NCI-H2196 (cell line): ENCODE measurements around the gene TMEM43.
"Not testable (repeated sequence)": the region's sequence is repeated elsewhere in the genome, so short reads cannot be mapped to it uniquely, and the experiment has no call there.

Experiments used
- DNase-seq: peaks from one replicate; lab custom pipeline; 2025; ENCODE audit not compliant: unreplicated experiment; lab: John Stamatoyannopoulos, UW

TMEM43 gene, protein sequence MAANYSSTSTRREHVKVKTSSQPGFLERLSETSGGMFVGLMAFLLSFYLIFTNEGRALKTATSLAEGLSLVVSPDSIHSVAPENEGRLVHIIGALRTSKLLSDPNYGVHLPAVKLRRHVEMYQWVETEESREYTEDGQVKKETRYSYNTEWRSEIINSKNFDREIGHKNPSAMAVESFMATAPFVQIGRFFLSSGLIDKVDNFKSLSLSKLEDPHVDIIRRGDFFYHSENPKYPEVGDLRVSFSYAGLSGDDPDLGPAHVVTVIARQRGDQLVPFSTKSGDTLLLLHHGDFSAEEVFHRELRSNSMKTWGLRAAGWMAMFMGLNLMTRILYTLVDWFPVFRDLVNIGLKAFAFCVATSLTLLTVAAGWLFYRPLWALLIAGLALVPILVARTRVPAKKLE

DNA sequence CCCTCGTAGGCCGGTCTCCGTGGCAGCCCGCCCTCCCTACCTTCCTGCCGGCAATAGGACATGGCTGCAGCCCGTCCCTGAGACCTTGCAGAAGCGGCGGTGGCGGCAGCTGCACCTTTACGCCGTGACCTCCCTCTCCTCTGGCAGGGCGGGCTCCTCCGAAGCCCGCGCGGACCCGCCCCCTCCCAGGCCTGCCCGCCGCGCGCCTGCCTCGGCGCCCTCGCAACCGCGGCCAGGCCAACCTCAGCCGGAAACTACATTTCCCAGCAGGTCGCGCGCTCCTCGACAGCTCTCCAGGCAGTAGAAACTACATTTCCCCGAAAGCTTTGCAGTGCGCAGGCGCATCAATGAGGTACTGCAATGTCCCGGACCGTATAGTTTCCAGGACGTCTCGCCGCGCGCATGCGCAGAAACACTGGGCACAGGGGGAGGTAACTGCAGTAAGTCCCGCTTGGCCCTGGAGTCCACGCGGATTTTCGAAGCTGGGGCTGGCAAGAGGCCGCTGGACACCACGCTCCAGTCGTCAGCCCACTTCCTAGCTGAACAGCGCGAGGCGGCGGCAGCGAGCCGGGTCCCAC lies at the start of gene TMEM43, which contains the start of gene CHCHD4:
TSS of gene TMEM43 (plus strand) at position 438 of the 578 bp plus-strand sequence. CDS start 142 bp downstream, outside the sequence.
TSS of gene CHCHD4 (minus strand) at position 256 of the 578 bp plus-strand sequence. CDS start at position 62, 194 bp downstream.
- peak; percentile 91 for DNase-seq

DNA sequence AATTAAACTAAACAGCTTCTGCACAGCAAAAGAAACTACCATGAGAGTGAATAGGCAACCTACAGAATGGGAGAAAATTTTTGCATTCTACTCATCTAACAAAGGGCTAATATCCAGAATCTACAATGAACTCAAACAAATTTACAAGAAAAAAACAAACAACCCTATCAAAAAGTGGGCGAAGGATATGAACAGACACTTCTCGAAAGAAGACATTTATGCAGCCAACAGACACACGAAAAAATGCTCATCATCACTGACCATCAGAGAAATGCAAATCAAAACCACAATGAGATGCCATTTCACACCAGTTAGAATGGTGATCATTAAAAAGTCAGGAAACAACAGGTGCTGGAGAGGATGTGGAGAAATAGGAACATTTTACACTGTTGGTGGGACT lies 49.6 kb upstream of the TMEM43 start:
- DNase-seq, result not testable (repeated sequence)

DNA sequence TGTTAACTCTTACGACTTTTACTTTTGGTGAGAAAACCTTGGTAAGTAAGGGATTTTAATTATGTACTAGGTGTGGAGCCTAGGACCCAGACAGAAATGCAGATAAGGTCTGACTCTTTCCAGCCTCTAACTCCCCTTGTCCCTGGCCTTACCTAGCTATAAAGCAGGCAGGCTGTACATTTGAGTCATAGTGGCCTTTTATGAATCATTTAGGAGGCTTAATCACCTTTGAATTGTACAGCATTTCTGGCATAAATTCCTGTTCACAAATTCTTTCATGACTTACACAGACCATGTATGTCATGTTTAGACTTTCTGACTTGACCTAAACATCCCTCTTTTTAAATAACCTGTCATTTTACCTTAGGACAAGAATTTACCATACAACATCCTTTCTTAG lies 47.5 kb upstream of the TMEM43 start:
- DNase-seq, result no peak

DNA sequence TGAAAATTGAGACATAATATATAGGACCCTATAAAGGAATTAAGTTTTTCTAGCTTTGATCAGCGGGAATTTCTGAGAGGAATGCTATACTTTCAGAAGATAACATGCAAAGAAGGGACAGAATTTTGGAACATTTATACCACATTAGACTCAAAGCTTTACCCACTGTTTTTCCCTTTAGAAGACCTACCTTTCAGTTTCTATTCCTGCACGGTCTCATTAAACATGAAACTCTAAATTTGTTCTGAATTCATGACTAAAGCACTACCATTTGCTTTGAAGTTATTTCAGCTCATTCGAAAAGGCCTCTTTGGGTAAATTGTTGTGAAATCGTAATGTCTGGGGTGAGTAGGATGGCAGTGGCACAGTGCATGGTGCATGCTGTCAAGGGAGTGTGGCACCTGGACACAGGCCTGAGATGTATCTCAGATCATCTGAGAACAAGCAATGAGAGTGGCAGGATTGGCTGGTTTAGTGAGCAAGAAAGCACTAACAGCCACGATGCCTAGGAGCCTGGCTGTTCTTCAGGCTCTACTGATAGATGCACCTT lies 42.7 kb upstream of the TMEM43 start:
- no peak for DNase-seq

DNA sequence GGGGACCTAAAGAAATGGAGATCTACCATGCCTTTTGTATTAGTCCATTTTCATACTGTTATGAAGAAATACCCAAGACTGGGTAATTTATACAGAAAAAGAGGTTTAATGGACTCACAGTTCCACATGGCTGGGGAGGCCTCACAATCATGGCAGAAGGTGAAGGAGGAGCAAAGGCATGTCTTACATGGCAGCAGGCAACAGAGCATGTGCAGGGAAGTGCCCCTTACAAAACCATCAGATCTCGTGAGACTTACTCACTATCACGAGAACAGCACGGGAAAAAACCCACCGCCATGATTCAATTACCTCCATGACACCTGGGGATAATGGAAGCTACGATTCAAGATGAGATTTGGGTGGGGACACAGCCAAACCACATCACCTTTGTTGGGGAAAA lies 37.4 kb upstream of the TMEM43 start:
- not testable (repeated sequence) for DNase-seq

DNA sequence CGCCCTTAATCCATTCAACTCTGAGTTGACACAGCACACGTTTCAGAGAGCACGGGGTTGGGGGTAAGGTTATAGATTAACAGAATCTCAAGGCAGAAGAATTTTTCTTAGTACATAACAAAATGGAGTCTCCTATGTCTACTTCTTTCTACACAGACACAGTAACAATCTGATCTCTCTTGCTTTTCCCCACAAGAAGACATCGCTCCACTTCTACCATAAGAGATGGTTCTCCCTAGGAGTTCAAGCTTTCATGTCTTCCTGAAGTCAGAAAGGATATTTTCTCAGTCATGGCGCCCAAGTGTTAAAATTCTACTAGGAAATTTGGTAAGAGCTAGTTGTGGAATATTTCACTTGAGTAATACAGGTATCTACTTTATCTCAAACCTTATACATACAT lies 32.9 kb upstream of the TMEM43 start:
- not testable (repeated sequence) for DNase-seq

DNA sequence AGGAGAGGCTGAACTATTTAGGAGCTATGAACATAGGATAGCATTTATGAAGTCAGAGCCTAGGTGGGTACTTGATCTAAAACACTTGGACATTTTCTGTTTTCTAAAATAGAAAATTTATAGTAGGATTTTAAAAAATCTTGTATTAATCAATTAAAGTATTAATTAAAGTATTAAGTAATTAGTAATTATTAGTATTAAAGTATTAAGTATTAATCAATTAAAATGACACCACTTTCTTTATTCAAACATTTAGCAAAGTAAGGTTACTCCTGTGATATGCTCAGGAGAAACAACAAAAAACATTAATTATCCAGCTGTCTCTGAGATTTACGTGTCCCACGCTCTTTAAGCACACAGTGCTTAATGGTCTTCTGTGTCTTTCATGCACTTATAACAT lies 32.4 kb upstream of the TMEM43 start:
- DNase-seq, result no peak

DNA sequence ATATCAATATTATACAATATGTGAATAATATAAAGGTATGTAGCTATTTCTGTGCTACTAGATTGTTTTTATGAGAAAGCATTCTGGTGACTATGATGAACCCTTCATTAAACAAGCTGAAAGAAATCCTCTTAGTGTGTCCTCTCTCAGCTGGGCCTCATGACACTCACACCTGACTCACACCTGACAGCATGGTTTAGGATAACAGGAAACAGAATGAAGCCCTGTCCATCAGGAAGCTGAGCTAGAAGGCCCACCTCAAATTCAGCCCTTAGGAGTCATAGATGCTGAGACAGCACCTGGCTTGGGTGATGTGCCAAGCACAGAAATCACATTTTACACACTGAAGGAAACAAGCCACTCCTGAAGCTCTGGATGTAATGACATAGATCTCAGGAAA lies 31.0 kb upstream of the TMEM43 start:
- DNase-seq, result no peak

DNA sequence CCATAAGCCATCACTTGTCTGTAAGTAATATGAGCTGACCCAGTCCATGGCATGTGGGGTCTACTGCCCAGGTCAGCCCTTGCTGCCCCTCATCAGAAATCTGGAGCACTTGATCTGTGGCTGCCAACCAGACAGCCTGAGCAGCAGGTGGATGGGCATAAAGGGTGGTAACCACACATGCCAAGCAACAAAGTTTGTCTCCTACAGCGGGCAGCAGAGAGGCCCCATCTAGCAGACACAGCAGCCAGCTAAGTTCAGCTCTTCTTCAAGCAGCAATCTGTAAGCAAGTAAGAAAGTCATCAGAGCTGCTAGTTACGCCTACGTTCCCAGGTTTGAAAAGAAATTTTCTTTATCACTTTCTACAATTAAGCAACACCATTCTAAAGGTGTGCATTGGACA lies 28.1 kb upstream of the TMEM43 start:
- DNase-seq, result no peak

DNA sequence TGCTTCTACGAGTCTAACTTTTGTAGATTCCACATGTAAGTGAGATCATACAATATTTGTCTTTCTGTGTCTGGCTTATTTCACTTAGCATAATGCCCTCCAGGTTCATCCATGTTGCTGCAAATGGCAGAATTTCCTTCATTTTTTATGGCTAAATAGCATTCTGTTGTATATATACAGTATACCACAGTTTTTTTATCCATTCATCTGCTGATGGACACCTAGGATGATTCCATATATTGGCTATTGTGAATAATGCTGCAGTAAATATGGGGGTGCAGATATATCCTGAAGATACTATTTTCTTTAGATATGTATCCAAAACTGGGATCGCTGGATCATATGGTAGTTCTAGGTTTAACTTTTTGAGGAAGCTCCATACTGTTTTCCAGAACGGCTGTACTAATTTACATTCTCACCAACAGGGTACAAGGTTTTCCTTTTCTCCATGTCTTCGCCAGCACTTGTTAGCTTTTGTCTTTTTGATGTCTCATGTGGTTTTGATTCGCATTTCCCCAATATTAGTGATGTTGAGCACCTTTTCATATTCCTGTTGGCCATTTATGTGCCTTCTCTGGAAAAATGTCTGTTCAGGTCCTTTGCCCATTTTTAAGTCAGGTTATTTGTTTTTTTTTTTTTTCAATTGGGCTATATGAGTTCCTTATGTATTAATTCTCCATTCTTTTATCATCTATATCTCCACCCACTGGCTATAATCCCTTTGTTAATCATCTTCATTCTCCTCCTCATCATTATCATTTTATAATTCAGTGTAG lies 27.0 kb upstream of the TMEM43 start:
- no peak for DNase-seq

DNA sequence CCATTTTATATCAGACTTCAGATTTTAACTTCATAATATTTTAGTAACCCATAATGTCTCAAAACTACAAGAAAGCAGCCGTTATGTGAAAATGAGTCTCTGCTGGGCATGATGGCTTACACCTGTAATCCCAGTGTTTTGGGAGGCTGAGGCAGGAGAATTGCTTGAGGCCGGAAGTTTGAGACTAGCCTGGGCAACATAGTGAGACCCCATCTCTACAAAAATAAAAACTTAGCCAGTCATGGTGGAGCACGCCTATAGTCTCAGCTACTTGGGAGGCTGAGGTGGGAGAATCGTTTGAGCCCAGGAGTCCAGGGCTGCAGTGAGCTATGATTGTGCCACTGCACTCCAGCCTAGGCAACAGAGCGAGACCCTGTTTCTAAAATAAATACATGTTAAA lies 15.0 kb upstream of the TMEM43 start:
- not testable (repeated sequence) for DNase-seq

DNA sequence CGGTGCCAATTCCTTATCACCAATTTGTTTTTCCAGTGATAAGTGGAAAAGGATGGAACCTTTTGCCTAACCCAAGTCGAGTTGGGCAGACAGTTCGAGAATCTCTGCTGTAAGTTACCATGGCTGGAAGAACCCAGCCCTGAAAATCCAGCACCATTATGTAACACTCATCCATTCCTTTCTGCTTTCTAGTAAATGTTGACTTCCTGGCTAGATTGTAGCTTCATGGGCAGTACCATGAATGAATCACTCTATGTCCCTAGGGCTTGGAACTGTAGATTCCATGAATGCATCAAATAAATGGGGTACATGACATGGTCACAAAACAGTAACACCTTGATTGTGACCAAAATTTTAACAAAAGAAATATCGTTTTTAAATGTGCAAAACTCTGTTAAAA lies 14.2 kb upstream of the TMEM43 start:
- no peak for DNase-seq

DNA sequence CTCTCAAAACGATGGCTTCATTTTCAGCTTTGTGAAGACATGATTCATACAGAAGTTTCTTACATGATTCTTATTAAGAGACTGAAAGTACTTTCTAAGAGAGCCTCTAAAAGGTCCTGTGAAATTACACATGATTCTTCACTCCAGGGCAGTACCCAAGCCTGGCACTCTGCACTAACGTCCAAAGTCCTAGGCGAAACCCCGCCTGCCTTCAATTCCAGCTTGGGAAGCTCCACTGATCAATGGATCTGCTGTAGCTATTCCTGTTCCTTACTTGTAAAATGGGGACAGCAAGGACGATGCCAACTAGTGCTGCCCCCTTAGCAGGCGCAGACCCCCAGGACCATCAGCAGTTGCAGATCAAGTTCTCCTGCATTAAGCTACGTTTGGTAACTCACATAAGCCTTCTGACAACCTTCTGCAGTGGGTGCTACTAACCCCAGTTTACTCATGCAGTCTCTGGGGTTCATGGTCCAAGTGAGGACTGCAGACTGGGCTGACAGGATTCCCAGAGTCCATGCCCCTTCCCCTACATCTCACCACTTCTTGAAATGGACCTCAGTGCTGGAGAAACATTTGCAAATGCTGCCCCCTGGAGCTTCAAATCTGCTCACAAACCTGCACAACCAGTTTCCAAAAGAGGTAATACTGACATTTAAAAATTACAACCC lies 10.8 kb upstream of the TMEM43 start:
- no peak for DNase-seq

DNA sequence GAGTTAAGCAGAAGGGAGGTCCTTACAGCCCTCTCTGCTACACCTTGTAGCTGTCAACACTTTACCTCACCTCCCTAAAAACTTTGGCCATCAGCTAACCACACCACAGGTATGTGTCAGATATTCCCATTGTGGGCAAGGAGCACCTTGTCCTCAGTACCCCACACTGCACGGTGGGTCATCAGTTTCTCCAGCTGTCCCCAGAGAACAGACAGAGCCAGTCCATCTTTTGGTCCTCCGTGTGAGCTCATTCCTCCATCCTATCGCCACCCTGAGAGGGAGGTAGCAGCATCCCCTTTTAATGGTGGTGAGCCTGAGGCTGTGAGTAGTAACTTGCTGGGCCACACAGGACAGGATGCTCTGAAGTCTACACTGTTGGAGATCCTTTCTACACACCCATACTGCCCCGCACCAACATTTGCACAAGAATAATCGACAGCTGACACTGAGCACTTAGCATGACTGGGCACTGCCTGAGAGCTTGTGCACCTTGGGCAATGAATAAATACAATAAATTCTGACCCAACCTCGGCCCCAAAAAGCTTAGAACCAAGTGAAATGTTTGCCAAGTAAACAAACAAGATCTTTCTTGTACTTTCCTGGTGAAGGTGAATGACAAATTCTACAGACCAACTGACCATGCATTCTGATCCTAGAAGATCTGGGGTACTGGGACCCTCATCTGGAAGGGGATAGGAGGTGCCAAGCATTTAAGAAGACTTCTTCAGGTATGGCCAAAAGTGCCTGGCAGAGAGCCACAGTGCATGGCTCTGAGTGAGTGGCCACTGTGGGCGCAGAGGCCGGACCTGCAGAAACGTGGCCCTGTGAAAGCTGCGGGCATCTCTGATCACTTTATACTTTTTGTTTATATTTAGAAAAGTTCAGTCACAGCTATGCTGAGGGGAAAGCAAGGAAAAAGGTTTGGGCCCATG lies 7.1 kb upstream of the TMEM43 start:
- no peak for DNase-seq

DNA sequence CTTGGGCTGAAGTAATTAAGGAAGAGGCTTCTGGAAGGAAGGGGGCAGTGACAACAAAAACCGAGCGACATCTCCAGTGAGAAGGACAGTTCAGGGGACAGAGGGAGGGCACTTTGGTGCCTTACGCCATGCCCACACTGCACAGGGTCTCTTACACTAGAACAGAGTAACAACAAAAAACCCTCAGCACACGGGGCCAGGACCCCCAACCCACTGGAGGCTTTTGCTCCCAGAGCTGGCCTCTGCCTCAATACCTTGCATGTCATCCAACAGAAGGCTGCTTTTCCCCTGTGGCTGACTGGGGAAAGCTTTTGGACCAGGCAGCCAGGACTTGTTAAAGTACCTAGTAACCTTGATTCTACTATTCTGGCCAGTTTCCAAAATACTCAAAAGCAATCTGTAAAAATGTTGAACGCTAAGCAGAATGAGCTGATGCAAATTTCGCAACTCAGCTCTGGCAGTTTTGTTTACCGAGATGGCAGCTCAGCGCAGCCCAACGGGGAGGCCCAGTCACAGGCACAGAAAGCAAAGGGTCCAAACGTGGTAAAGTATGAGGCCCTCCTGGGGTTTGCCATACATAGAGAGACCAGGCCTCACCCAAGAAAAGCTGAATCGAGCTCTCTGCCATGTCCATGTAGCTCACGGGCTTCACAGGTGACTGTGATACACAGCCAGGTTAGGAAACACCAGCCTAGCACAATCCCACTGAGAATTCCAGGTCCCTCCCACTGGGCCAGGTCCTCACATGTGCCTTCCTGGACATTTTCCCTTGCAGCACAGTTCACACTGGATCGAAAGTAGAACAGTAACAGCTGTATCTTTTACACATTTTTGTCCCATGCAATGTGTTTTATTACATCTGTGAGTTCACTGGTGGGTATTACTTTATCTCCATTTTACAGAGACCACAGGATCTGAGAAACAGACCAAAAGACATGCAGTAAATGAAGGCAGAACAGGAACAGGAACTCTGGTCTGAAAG lies 6.2 kb upstream of the TMEM43 start:
- peak; percentile 17 for DNase-seq

DNA sequence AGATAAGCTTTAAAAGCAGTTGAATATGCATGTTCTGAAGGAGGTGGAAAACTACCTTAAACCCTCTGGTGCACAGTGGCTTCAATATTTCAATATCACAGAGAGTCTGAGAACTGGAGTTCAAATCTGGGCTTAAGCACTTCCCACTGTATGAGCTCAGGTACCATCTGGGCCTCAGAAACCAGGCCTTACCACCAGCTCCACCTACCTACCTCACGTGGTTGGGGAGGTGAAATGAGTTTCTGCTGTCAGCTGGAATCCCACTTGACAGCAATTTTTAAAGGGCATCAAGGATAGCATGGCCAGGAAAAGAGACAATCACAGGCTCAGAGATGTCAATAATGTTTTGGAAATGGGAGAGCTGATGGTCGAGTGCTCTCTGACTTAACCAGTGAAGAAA lies 5.2 kb upstream of the TMEM43 start:
- no peak for DNase-seq

DNA sequence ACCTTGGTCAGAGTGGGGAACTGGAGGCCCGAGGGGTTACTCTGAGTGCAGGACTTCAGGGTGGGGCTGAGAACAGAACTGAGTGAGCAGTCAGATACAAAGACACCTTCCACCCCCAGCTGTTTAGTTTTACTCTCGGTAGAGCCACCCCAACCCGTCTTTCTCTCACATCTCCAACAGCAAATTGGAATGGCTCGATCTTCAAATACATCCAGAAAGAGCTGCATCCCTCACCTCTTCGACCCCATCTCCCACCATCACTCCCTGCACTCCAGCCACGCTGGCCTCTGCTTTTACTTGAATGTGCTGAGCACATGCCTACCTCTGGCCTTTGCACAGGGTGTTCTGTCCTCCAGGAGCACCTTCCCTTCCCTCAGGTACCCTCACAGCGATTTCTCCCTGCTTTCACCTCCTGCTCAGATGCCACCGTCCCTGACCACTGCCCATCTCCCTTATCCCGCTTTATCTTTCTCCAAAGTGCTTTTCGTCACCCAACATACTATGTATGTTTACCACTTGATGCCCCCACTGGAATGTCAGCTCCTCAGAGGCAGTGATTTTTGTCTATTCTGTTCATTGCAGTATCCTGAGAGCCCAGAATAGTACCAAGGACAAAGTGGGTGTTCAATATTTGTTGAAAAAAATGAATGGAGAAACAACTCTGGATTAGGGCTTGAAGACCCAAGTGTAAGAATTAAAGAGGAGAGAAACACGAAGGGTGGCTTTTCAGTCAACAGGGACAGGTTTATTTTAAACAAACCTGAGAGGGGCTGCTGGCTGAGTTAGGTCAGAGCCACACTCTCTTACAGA lies 4.5 kb upstream of the TMEM43 start:
- DNase-seq, result no peak

DNA sequence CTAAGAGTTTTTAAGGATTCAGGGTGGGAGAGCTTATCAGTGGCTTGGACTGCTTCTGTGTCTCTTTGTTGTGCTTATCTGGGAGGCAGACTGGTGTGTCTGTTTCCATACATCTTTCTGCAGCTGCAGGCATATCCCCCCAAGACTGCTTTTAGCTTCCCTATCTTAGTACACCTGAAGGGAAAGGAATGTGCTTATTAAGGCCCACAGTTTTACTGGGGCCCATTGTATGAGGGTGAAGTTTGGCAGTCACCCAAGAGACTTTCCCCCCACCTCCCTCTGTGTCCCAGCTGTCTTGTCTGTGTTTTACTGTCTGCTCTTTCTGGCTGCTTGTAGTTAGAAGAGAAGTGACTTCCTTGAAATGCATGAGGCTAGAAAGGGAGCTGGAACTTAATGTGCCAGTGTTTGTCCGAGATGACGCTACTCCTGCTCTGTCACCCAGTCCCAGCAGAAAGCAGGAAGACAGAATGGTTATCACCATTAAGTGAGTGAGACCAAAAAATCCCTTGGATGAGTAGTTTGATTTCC lies 3.9 kb upstream of the TMEM43 start:
- DNase-seq, result not testable (repeated sequence)
